Body of pancreas (tissue), 4 donors: ENCODE measurements around the gene HAP1. TPM values are rescaled to one million over a fixed set of nuclear protein-coding genes. Genes with fewer than 3 reads are reported as not detected.

ENCODE experiments used
- ATAC-seq: fragments of 150-250 bp; one replicate; pipeline ENCODE4 v1.9.1; 2016
- DNase-seq, 4 donors: peaks; one replicate each; pipeline ENCODE4 v3.0.0-alpha.2; 2019
- H3K27ac ChIP-seq, 4 donors: fragments of 200-600 bp; sonication (generic); 1 replicate in 3 of 4; 2 replicates in 1 of 4; pipeline versions ENCODE4 v1.5.1 to v1.6.1; 2016 to 2019; ENCODE audit warnings: mild to moderate bottlenecking in 1 of 4, mixed read lengths in 1 of 4, moderate library complexity in 1 of 4
- H3K27me3 ChIP-seq, 2 donors: fragments of 200-600 bp; sonication (generic); one replicate each; pipeline ENCODE4 v1.6.0; 2016; ENCODE audit warnings: mild to moderate bottlenecking in 1 of 2
- H3K36me3 ChIP-seq, 2 donors: fragments of 200-600 bp; sonication (generic); replicated peaks in 1 of 2; 2 replicates each; pipeline ENCODE4 v1.5.1; 2016; ENCODE audit warnings: low read depth in 2 of 2; ENCODE audit not compliant: insufficient read depth in 1 of 2
- H3K4me1 ChIP-seq: fragments of 200-600 bp; sonication (generic); one replicate; pipeline ENCODE4 v1.6.0; 2016
- H3K4me3 ChIP-seq, 2 donors: fragments of 200-600 bp; sonication (generic); 1 replicate in 1 of 2; 2 replicates in 1 of 2; pipeline ENCODE4 v1.5.1; 2016 to 2019
- H3K9me3 ChIP-seq, 3 donors: fragments of 200-600 bp; sonication (generic); 1 replicate in 2 of 3; 2 replicates in 1 of 3; pipeline ENCODE4 v1.5.1; 2016
- POLR2A ChIP-seq, 3 donors: fragments of 450-650 bp; IDR thresholded peaks; one replicate each; pipeline ENCODE4 v1.6.1; 2016; ENCODE audit warnings: antibody characterized with exemption in 3 of 3, mild to moderate bottlenecking in 2 of 3
- WGBS, 2 donors: methylation state at CpG; one replicate each; pipeline ENCODE4 v1.1.5; 2017; 5-methylcytosine and 5-hydroxymethylcytosine counted together
- intact Hi-C: fragments of 100-400 bp; cut with DNase I; formaldehyde crosslinking; loops from one replicate; pipeline ENCODE4 v1.15.1; 2023
- total RNA-seq, 2 donors: library from RNA; depleted of rRNA; stranded (reverse); fragments of >200 nt; gene quantifications; one replicate each; pipeline ENCODE4 v1.1.0, GENCODE V29; 2016
- TF ChIP-seq, protein P1 (sequence below), 7 experiments: fragments of 450-650 bp in 4 of 7; fragments of 200-600 bp in 3 of 7; sonication (generic) in 3 of 7; IDR thresholded peaks; one replicate each; pipeline ENCODE4 v1.5.1; 2016 to 2019; ENCODE audit warnings: antibody characterized with exemption in 7 of 7

Gene HAP1
- total RNA-seq, 2 donors from 2014 or later, result 0.52 to 1.3 TPM

GRCh38 chr17:41690497-41690896, 43.9 kb downstream of the HAP1 start:
- no peaks in the 10 kb centered on the region for H3K9me3 ChIP-seq
- intact Hi-C loops, result no loop called here
- WGBS, 2 donors, result 43 to 45% methylated on average over 2 of the region's 2 CpGs
- no peak overlapping the region for H3K4me3 ChIP-seq
- H3K27ac ChIP-seq, result peak overlapping the region in 3 of 4 donors; percentile 100
- peaks cover 36% of the 10 kb centered on the region for H3K4me1 ChIP-seq
- no peaks in the 10 kb centered on the region for H3K27me3 ChIP-seq
- TF ChIP-seq, protein P1, sequence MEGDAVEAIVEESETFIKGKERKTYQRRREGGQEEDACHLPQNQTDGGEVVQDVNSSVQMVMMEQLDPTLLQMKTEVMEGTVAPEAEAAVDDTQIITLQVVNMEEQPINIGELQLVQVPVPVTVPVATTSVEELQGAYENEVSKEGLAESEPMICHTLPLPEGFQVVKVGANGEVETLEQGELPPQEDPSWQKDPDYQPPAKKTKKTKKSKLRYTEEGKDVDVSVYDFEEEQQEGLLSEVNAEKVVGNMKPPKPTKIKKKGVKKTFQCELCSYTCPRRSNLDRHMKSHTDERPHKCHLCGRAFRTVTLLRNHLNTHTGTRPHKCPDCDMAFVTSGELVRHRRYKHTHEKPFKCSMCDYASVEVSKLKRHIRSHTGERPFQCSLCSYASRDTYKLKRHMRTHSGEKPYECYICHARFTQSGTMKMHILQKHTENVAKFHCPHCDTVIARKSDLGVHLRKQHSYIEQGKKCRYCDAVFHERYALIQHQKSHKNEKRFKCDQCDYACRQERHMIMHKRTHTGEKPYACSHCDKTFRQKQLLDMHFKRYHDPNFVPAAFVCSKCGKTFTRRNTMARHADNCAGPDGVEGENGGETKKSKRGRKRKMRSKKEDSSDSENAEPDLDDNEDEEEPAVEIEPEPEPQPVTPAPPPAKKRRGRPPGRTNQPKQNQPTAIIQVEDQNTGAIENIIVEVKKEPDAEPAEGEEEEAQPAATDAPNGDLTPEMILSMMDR (IDR thresholded peaks at IDR 0.05), result no peak
- no peak for TF ChIP-seq POLR2A (IDR thresholded peaks at IDR 0.05)
- peaks cover 31 to 39% of the 10 kb centered on the region in 2 donors for H3K36me3 ChIP-seq
- ATAC-seq (no peak), DNase-seq (no peak)

DNA sequence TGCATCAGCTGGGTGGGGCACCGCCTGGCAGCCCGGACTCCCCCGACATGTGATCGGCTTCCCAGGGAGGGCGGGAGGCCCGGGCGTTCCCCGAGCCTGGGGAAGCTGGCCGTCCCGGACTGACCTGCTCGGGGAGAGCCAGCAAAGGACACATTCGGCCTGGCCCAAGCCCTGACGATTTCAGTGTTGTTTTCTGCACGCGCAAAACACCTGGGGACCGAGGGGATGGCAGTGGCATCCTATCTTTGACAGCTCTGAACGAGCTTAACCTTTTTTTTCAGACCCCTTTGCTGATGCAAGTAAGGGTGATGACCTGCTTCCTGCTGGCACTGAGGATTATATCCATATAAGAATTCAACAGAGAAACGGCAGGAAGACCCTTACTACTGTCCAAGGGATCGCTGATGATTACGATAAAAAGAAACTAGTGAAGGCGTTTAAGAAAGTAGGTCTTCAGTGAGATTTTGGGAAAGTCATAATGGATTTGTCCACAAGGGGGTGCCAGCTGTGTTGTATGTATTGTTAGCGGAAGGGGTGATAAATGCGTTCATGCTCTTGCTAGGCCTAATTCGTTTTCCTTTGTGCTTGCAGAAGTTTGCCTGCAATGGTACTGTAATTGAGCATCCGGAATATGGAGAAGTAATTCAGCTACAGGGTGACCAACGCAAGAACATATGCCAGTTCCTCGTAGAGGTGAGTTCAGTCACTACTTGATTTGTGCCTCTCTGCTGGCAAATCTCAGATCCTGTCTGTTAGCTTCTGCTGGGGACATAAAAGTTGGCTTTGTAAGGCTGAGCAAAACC, 44.7 kb downstream of the HAP1 start:
- TF ChIP-seq, protein P1 (IDR thresholded peaks at IDR 0.05), result peak; percentile 18 to 80 (median 56)
- TF ChIP-seq POLR2A (IDR thresholded peaks at IDR 0.05), result no peak
- WGBS, 2 donors, result 1% methylated on average over 10 to 27 of the region's 27 CpGs
- peak; percentile 34 to 51 (median 46) for DNase-seq
- Histone ChIP-seq H3K4me3 (peak overlapping the region; percentile 41 to 98), H3K27ac (peak overlapping the region; percentile 100), H3K36me3 (peaks cover 31 to 35% of the 10 kb centered on the region in 2 donors), H3K4me1 (peaks cover 36% of the 10 kb centered on the region), H3K9me3 (no peaks in the 10 kb centered on the region), H3K27me3 (no peaks in the 10 kb centered on the region)
- intact Hi-C loops, result no loop called here
- ATAC-seq, result no peak

GRCh38 chr17:41688641-41689496, 45.6 kb downstream of the HAP1 start, which contains the start of gene EIF1:
EIF1 (plus strand) TSS chr17:41688885; CDS start chr17:41689039, 154 bp downstream.
- ATAC-seq, result peak; percentile 91
- 1 to 4% methylated on average over 9 to 81 of the region's 81 CpGs for WGBS, 2 donors
- no peaks in the 10 kb centered on the region for H3K27me3 ChIP-seq
- peaks cover 31 to 35% of the 10 kb centered on the region in 2 donors for H3K36me3 ChIP-seq
- peak within 1 kb of the TSS; percentile 41 to 98 for H3K4me3 ChIP-seq
- DNase-seq, result peak; percentile 99 to 100 (median 100)
- peaks cover 36% of the 10 kb centered on the region for H3K4me1 ChIP-seq
- peak; percentile 100 for TF ChIP-seq POLR2A (IDR thresholded peaks at IDR 0.05)
- TF ChIP-seq, protein P1 (IDR thresholded peaks at IDR 0.05), result peak in 1 of 7 experiments; percentile 28
- no peaks in the 10 kb centered on the region for H3K9me3 ChIP-seq
- peak within 1 kb of the TSS; percentile 100 for H3K27ac ChIP-seq
- intact Hi-C loops, result no loop called here

GRCh38 chr17:41687828-41688640, 46.4 kb downstream of the HAP1 start:
- Histone ChIP-seq H3K27me3 (no peaks in the 10 kb centered on the region), H3K4me3 (no peak overlapping the region), H3K9me3 (no peaks in the 10 kb centered on the region), H3K36me3 (peaks cover 27 to 33% of the 10 kb centered on the region in 2 donors), H3K27ac (peak overlapping the region; percentile 98 to 100 (median 100)), H3K4me1 (peaks cover 36% of the 10 kb centered on the region)
- WGBS, 2 donors, result 3 to 5% methylated on average over 19 to 23 of the region's 23 CpGs
- DNase-seq, result peak; percentile 64 to 81 (median 69)
- ATAC-seq, result no peak
- no peak for TF ChIP-seq POLR2A (IDR thresholded peaks at IDR 0.05)
- TF ChIP-seq, protein P1 (IDR thresholded peaks at IDR 0.05), result peak in 3 of 7 experiments; percentile 11 to 31 (median 14)
- intact Hi-C loops, result no loop called here
